NK-92 treated with Interleukin-12 subunit alpha and Interleukin-12 subunit beta, amount 100 ng/mL, for 24 hours (cell line): ENCODE results near the gene EFEMP1.
"Not testable (repeated sequence)": the region's sequence is repeated elsewhere in the genome, so short reads cannot be mapped to it uniquely, and the experiment has no call there.

Experiments
- DNase-seq: peaks from one replicate; lab custom pipeline; 2025; lab: John Stamatoyannopoulos, UW

EFEMP1 gene

GRCh38 chr2:55864351-55865084 is 59.1 kb downstream of the EFEMP1 start:
- no peak for DNase-seq

DNA sequence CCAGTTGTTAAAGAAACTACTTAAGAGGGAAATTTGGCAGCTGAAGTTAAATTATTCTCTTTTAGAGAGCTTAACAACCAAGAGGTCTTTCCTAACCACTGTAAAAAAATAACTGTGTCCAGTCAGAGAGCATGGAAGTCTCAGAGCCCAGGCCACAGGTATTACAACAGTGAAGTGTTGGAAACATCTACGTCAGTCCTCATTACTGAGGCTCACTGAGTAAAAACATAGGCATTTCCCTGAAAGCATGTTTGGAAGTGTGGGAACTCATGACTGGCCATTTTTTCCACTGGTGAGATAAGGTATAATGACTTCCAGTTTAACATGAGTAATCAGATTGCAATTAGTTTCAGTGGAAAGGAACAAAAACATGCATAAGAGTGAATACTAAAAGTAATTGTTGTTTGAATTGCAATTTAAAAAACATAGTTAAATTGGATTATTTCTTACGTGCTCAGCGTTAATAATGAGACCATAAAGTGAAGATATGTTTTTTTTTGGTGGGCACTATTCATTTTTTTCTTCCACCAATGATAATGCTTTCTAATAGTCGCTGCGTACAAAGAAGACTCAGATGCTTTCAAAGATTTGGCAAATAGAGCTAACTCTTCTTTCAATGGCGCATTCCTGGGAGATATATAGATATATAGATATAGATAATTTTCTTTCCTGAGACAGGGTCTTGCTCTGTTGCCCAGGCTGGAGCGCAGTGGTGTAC is 60.8 kb downstream of the EFEMP1 start:
- DNase-seq: no peak

DNA sequence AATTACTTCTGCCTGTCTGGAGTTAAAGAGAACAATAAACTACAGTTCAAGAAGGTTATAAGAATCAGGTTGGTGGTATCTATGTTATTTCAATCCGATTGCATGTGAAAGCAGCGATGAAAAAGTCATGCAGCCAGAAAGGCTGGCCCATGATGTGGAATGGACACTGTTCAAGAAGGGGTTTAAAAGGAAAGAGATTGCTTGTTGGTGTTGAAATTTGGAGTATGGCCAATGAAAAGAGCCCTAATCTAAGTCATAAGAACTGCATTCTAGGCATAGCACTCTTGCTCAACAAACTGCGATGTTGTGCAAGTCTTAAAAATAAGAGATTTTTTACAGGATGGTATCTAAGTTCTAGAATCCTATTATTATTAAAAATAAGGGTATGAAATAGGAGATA is 61.3 kb downstream of the EFEMP1 start:
- DNase-seq: no peak

- DNase-seq: no peak
Measured at GRCh38 chr2:55861733-55862132, 61.8 kb downstream of the EFEMP1 start.

- no peak for DNase-seq
Measured at GRCh38 chr2:55860832-55861231, 62.8 kb downstream of the EFEMP1 start.

DNA sequence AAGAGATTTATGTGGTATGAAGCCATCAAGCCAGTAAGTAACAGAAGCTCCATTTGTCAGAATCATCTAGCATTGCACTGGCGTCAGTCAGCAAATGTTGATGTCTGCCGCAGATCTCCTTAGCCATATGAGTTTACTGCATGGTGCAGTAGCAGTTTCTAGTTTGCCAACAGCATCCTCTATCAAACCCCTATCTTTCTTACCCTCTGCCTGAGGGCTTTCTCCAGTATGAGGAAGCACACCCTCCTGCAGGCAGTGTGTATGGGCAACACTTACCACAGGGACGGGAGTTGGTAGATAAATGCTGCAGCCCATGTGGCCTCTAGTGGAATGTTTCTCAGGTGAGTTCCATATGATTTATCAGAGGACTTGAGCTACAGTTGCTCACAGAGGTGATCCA is 63.7 kb downstream of the EFEMP1 start:
- no peak for DNase-seq

DNA sequence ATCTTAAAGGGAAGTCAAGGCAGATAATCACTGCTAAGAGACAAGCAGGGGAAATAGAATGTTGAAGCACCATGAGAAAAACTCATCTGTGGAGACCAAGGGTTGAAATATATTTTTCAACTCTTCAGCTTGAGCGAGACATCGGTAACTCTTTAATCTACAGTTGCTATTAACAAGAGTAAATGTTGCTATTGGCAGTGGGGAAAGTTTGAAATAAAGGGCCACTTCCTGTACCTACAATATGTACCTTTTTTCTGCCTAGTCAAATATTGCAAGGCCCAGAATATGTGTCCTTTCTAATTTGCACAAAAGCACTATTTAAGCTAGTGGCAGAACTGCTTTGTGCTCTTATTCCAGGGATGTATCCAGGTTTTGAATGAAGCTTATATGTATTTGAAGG is 65.8 kb downstream of the EFEMP1 start:
- DNase-seq: no peak

GRCh38 chr2:55856936-55857335 is 66.6 kb downstream of the EFEMP1 start:
- no peak for DNase-seq

DNA sequence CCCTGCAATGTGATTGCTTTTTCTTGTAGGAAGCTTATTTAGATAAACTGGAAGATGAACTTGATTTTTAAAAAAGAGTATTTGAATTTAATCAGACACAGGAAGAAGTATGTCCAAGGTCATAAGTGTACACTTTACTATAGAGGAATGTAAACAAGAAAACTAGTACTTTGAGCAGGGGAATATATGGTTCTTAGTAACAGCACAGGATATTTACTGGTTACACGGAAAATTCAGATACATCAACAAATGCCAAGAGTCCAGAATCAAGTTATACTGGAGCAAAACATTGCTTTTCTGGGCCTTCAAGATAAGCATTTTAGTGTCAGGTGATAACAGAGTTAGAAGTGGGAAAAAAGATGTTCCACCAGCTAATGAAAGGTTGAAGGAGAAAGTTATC is 75.5 kb downstream of the EFEMP1 start:
- no peak for DNase-seq

GRCh38 chr2:55846426-55846825 is 77.2 kb downstream of the EFEMP1 start:
- no peak for DNase-seq

DNA sequence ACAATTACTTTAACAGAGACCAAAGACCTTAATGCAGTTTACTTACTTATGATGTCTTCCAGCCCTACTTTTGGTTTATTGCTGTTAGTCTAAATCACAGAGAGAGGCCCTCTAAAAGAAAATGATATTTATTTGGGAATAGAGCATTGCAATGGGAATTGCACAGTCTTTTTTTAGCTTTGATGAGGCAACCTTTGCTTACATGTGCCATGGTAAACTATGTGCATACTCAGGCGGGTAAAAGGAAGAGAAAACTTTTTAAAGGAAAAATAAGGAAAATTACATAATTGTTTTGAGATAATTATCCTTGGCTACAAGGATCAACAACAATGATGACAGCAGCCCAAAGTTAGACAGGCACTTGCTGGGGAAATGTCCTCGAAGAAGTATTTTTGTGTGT is 78.6 kb downstream of the EFEMP1 start:
- DNase-seq: no peak

GRCh38 chr2:55843994-55844345 is 79.6 kb downstream of the EFEMP1 start:
- no peak for DNase-seq

- no peak for DNase-seq
Measured at GRCh38 chr2:55843096-55843993, 80.2 kb downstream of the EFEMP1 start.

GRCh38 chr2:55842046-55842445 is 81.5 kb downstream of the EFEMP1 start:
- no peak for DNase-seq

DNA sequence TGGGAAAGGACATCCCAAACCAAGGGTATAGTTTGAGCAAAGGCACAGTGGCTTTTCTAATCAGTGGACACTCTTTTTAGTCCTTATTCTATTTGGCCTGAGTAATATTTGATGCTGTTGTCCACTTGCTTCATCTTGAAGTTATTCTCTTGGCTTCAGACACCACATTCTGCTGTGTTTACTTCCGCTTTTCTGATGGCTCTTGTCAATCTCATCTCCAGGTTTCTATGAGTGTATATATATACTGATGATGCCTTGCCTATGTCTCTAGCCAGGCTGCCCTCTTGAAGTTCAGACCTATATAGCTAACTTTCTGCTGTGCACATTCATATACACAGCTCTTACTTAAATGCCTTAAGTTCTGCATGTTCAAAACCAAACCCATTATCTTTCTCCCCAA is 83.1 kb downstream of the EFEMP1 start:
- DNase-seq: no peak

DNA sequence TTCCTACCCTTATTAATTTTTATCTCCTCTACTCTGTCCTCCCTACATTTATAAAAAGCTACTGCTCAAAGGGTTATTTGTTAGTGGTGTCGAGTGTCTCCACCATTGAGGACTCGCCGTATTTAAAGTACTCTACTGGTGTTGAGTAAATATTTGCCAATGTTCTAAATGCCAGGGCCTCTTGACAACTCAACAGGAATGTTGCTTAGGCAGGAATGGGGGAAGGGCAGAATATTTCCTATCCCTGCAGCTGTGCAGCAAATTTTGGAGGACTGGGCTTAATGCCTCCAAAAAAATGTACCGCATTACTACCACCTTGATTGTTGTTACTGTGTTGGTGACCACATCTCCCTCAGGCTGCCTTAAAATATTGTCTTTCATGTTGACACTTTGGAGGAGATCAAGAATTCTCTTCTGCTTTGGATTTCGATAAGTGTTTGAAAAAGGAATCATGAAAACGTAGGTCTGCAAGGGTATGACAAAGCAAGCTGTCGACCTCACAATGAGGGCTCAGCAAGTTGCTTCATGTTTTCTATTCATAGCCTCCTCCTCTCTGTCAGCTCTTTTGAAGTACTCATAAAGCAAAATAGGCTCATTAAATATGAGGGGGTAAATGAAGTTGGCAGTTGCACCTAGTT is 84.3 kb downstream of the EFEMP1 start:
- DNase-seq: no peak

- DNase-seq: no peak
Measured at GRCh38 chr2:55838653-55839052, 84.9 kb downstream of the EFEMP1 start.

DNA sequence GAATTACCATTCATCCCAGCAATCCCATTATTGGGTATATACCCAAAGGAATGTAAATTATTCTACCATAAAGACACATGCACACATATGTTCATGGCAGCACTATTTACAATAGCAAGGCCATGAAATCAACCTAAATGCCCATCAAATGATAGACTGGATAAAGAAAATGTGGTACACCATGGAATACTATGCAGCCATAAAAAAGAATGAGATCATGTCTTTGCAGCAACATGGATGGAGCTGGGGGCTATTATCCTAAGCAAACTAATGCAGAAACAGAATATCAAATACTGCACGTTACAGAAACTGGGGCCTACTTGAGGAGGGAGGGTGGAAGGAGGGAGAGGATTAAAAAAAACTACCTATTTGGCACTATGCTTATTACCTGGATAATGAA is 85.5 kb downstream of the EFEMP1 start:
- not testable (repeated sequence) for DNase-seq

GRCh38 chr2:55837073-55837472 is 86.5 kb downstream of the EFEMP1 start:
- no peak for DNase-seq

GRCh38 chr2:55831671-55832410 is 91.7 kb downstream of the EFEMP1 start:
- DNase-seq: not testable (repeated sequence)

DNA sequence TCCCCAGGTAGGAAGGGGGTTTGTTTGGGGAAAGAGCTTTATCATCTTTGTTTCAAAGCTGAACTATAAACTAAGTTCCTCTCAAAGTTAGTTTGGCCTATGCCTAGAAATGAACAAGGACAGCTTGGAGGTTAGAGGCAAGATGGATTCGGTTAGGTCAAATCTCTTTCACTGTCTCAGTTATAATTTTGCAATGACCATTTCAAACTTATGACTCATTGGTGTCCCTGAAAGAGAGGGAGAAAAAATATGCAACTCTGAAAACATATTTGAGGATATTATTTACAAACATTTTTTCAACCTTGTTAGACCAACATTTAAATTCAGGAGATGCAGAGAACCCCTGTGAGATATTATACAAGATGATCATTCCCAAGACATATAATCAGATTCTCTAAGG is 95.7 kb downstream of the EFEMP1 start:
- no peak for DNase-seq

DNA sequence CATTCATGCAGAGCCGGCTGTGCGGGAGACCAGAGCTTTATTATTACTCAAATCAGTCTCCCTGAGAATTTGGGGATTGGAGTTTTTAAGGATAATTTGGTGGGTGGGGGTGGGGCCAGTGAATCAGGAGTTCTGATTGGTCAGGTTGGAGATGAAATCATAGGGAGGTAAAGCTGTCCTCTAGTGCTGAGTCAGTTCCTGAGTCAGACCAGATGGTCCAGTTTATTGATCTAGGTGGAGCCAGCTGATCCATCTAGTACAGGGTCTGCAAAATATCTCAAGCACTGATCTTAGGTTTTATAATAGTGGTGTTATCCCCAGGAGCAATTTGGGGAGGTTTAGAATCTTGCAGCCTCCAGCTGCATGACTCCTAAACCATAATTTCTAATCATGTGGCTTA is 96.2 kb downstream of the EFEMP1 start:
- not testable (repeated sequence) for DNase-seq
